ENCODE data around the gene KAZN. TPM values are rescaled to one million over a fixed set of nuclear protein-coding genes. Genes with fewer than 3 reads are reported as not detected.

The KAZN gene
- total RNA-seq, 1 donor from 2014 or later, result 4.3 TPM

- ATAC-seq (no peak), DNase-seq (ENCODE audit: missing footprints) (no peak)
- intact Hi-C loops (cut with DNase I), result no loop called here
Measured at GRCh38 chr1:14790982-14791381, 192.5 kb downstream of the KAZN start.

DNA sequence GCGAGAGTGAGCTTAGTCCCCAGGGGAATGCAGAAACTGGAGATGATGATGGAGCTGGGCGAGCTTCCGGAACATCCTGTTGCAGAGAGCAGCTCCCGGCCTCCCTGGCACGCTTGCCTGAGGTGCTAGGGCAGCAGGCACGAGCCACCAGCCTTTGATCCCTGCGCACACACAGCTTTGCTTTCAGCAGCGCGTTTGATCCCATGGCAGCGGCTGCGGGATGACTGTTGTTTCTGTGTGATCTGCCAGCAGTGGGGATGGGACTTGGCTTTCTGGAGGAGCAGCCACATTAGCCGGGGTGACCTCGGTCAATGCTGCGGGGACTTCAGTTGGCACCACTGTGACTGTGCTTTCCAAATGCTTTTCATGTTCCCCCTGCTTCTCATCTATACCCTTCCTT is 193.2 kb downstream of the KAZN start:
- ATAC-seq (no peak), DNase-seq (ENCODE audit: missing footprints) (no peak)
- intact Hi-C loops (cut with DNase I), result no loop called here

DNA sequence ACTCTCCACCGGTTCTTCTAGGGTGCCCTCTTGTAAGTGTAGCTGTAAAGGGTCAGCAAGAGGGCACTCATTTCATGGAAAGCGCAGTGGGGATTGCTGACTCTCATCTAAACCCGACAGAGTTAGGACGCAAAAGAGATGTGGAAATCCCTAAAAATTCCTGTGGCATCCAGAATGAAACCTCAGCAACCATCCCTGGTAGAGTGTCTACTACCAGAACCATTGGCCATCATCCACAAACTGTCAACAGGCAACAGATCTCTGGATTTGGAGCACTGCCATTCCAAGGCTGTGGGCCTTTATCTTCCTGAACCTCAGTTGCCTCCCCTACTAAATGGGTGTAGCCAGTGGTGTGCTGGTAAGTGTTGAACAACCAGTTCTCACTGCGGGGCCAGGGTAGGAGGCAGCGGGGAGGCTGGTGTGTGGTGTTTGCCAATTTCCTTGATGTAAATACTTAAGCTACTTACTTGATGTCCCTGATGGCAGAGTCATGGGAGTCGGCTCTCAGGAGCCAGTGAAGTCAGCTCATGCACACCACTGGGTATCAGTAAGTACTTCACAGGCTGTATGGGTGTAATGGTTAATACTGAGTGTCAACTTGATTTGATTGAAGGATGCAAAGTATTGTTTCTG is 195.8 kb downstream of the KAZN start:
- DNase-seq (ENCODE audit: missing footprints), result no peak
- ATAC-seq, result no peak

DNA sequence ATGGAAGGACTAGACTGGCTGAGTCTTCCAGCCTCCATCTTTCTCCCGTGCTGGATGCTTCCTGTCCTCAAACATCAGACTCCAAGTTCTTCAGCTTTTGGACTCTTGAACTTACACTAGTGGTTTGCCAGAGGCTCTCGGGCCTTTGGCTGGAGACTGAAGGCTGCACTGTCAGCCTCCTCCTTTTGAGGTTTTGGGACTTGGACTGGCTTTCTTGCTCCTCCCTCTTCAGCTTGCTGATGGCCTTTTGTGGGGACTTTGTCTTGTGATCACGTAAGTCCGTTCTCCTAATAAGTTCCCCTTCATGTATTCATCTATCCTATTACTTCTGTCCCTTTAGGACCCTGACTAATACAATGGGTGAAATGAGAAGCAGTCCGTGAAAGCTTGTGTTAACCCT is 196.4 kb downstream of the KAZN start:
- intact Hi-C loops (cut with DNase I), result no loop called here
- DNase-seq (ENCODE audit: missing footprints) (no peak), ATAC-seq (no peak)

More for the DNA sequence above, 195.8 kb downstream of the KAZN start:
- intact Hi-C loops (cut with DNase I), result no loop called here

DNA sequence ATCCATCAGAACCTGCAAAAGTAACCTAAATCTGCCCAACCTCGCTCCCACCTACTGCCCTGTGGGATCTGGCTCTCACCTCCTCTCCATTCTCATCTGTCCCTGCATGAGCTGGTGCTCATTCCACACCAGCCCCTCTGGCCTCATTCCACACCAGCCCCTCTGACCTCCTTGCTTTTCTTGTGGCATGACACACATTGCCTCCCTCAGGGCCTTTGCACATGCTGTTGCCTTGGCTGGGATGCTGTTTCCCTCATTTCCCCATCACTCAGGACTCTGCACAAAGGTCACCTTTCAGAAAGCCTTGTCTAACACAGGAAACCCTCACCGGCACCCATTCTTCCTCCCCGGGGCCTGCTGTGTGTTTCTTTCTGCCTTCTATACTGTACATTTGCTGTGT is 197.1 kb downstream of the KAZN start:
- intact Hi-C loops (cut with DNase I), result no loop called here
- ATAC-seq (no peak), DNase-seq (ENCODE audit: missing footprints) (no peak)

DNA sequence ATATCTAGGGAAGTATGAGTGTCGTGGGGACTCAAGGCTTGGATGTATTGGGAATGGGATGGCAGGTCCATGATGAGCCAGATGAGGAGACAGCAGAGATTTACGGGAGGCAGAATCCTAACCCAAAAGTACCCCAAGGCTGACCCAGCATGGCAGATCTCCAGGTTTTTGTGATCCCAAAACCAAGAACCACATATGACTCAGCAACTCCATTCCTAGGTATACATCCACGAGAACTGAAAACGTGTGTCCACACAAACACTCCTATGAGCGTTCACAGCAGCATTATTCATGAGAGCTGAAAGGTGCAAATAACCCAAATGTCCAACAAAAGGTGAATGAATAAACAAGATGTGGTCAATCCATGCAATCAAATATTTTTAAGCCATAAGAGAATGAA is 201.5 kb downstream of the KAZN start:
- DNase-seq (ENCODE audit: missing footprints), result no peak
- no peak for ATAC-seq
- intact Hi-C loops (cut with DNase I), result loop anchor here (2.0 kb wide), 1 partner anchor 17 kb away; no protein-coding TSS in a partner anchor

GRCh38 chr1:14800500-14801076 is 202.1 kb downstream of the KAZN start:
- intact Hi-C loops (cut with DNase I), result loop anchor here (2.0 kb wide), 1 partner anchor 18 kb away; no protein-coding TSS in a partner anchor
- DNase-seq (ENCODE audit: missing footprints) (no peak), ATAC-seq (no peak)

- intact Hi-C loops (cut with DNase I), result no loop called here
- no peak for ATAC-seq
- DNase-seq (ENCODE audit: missing footprints), result no peak
Measured at GRCh38 chr1:14803002-14803789, 204.7 kb downstream of the KAZN start.

- intact Hi-C loops (cut with DNase I), result no loop called here
- DNase-seq (ENCODE audit: missing footprints) (no peak), ATAC-seq (no peak)
Measured at GRCh38 chr1:14804626-14805025, 206.1 kb downstream of the KAZN start.

- intact Hi-C loops (cut with DNase I), result no loop called here
- DNase-seq (ENCODE audit: missing footprints) (no peak), ATAC-seq (no peak)
Measured at GRCh38 chr1:14806772-14807171, 208.3 kb downstream of the KAZN start.

DNA sequence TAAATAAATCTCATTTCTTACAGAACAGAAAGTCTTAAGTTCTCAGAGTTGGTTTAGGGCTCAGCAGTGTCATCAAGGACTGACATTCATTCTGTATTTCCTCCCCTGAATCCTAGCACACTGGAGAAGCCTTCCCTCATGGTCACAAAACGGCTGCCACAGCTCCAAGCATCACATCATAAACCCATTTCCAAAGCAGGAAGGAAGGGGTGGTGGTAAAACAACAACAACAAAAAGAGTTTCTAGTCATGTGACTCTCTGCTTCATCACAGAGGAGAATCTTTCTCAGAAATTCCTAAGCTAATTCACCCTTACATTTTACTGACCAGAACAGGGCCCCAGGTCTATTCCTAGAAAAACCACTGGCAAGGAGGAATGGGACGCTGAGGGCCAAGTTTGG is 210.3 kb downstream of the KAZN start:
- DNase-seq (ENCODE audit: missing footprints) (no peak), ATAC-seq (no peak)
- intact Hi-C loops (cut with DNase I), result no loop called here

- DNase-seq (ENCODE audit: missing footprints) (no peak), ATAC-seq (no peak)
- intact Hi-C loops (cut with DNase I), result no loop called here
Measured at GRCh38 chr1:14809191-14809981, 210.9 kb downstream of the KAZN start.

DNA sequence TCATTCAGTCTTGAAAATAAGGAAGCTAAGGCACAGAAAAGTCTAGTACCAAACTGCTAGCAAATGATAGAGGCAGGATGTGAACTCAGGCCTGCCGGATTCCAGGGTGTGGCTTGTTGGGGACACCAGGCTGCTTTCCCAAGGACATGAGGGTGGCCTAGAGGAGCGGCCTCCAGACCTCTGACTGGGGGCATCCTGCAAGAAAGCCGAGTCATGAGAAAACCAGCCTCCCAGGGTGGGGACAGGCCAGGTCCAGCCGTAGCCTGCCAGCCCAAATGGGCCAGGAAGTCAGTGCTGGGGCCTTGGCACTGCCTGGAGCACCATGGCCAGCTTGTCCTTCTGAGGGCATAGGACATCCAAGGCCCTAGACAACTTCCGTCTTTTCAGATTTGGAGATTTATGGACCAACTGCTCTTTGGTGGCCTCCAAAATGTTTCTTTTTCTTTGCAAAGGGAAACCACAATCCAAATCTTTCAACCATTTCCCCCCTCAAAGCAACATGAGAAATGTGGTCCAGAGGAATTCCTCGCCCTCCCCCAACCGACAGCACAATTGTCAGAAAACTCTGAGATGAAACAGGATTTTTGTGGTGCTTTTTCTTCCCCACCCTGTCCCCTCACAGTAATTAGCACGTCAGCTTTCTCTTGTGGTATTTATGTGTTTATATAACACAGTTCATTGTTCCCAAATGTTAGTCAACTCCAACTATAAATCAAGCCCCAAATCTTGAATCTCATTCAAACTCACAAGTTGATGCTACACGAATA is 212.3 kb downstream of the KAZN start:
- no peak for DNase-seq (ENCODE audit: missing footprints)
- no peak for ATAC-seq
- intact Hi-C loops (cut with DNase I), result no loop called here

DNA sequence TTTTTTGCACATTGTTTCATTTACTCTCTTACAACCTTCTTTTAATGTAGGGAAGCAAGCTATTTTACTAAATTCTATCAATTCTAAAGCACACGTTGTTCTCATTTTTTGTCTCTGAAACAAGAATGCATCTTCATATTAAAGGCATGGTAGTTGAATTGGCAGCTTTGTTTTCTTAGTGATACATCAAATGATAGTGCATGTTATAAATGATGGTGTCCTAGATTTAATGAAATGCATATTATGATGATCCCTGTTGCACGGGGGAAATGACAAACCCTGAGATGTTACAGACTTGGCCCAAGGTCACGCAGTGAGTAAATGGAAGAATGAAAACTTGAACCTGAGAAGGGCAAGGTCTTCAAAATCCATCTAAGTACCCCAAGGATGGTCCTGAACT is 213.1 kb downstream of the KAZN start:
- ATAC-seq, result no peak
- intact Hi-C loops (cut with DNase I), result no loop called here
- no peak for DNase-seq (ENCODE audit: missing footprints)

GRCh38 chr1:14812189-14812588 is 213.7 kb downstream of the KAZN start:
- no peak for DNase-seq (ENCODE audit: missing footprints)
- no peak for ATAC-seq
- intact Hi-C loops (cut with DNase I), result no loop called here

GRCh38 chr1:14815175-14815877 is 216.8 kb downstream of the KAZN start:
- intact Hi-C loops (cut with DNase I), result no loop called here
- no peak for ATAC-seq
- DNase-seq (ENCODE audit: missing footprints), result no peak

- DNase-seq (ENCODE audit: missing footprints) (no peak), ATAC-seq (no peak)
- intact Hi-C loops (cut with DNase I), result no loop called here
Measured at GRCh38 chr1:14817223-14818170, 219.0 kb downstream of the KAZN start.
